Measurements from ENCODE around the gene HAO2. TPM values are rescaled to one million over a fixed set of nuclear protein-coding genes. Genes with fewer than 3 reads are reported as not detected.

HAO2 gene
- total RNA-seq, 1 donor from 2014 or later: not detected

GRCh38 chr1:119338004-119338403, 30.6 kb upstream of the HAO2 start:
- Mint-ChIP-seq H3K36me3 (ENCODE audit: low read depth, unreplicated experiment) (no peaks in the 10 kb centered on the region), H3K27me3 (ENCODE audit: low read depth, unreplicated experiment) (peaks cover 3% of the 10 kb centered on the region), H3K9me3 (ENCODE audit: unreplicated experiment) (no peaks in the 10 kb centered on the region), H3K4me1 (ENCODE audit: low read depth, unreplicated experiment) (no peaks in the 10 kb centered on the region), H3K27ac (ENCODE audit: unreplicated experiment) (no peak overlapping the region), H3K4me3 (ENCODE audit: unreplicated experiment) (no peak overlapping the region)
- no peaks in the 10 kb centered on the region for H3K4me1 ChIP-seq (ENCODE audit: insufficient read depth, low read length)
- H3K4me2 ChIP-seq (ENCODE audit: low read length): no peak overlapping the region
- no peak overlapping the region for H2AFZ ChIP-seq (ENCODE audit: low read depth, low read length)
- H3K27me3 ChIP-seq (ENCODE audit: insufficient read depth, low read length): no peaks in the 10 kb centered on the region
- H3K9ac ChIP-seq (ENCODE audit: low read length): no peak overlapping the region
- H3K9me3 ChIP-seq (ENCODE audit: insufficient read depth, low read depth, low read length): no peaks in the 10 kb centered on the region
- no peaks in the 10 kb centered on the region for H3K36me3 ChIP-seq (ENCODE audit: insufficient read depth, low read length)
- TF ChIP-seq EZH2 (IDR thresholded peaks at IDR 0.05; ENCODE audit: insufficient read depth, low read length): no peak
- no peak for TF ChIP-seq CTCF (IDR thresholded peaks at IDR 0.05; ENCODE audit: insufficient read depth, low read depth, low read length)
- H3K4me3 ChIP-seq (ENCODE audit: insufficient read depth, low read depth, low read length): no peak overlapping the region
- no peaks in the 10 kb centered on the region for H4K20me1 ChIP-seq (ENCODE audit: insufficient read depth, low read length)
- FAIRE-seq (no peak), DNase-seq (ENCODE audit: low read depth) (no peak)
- H3K79me2 ChIP-seq (ENCODE audit: insufficient read depth, low read length): no peaks in the 10 kb centered on the region
- H3K27ac ChIP-seq (ENCODE audit: low read depth, low read length): no peak overlapping the region

- Histone ChIP-seq H4K20me1 (ENCODE audit: insufficient read depth, low read length) (no peaks in the 10 kb centered on the region), H3K9ac (ENCODE audit: low read length) (no peak overlapping the region), H3K4me2 (ENCODE audit: low read length) (no peak overlapping the region), H3K27me3 (ENCODE audit: insufficient read depth, low read length) (no peaks in the 10 kb centered on the region), H3K4me3 (ENCODE audit: insufficient read depth, low read depth, low read length) (no peak overlapping the region), H3K27ac (ENCODE audit: low read depth, low read length) (no peak overlapping the region), H3K36me3 (ENCODE audit: insufficient read depth, low read length) (no peaks in the 10 kb centered on the region), H3K79me2 (ENCODE audit: insufficient read depth, low read length) (no peaks in the 10 kb centered on the region), H3K9me3 (ENCODE audit: insufficient read depth, low read depth, low read length) (no peaks in the 10 kb centered on the region), H2AFZ (ENCODE audit: low read depth, low read length) (no peak overlapping the region), H3K4me1 (ENCODE audit: insufficient read depth, low read length) (no peaks in the 10 kb centered on the region)
- no peak overlapping the region for H3K27ac Mint-ChIP-seq (ENCODE audit: unreplicated experiment)
- H3K9me3 Mint-ChIP-seq (ENCODE audit: unreplicated experiment): no peaks in the 10 kb centered on the region
- H3K36me3 Mint-ChIP-seq (ENCODE audit: low read depth, unreplicated experiment): no peaks in the 10 kb centered on the region
- H3K4me3 Mint-ChIP-seq (ENCODE audit: unreplicated experiment): no peak overlapping the region
- no peak for DNase-seq (ENCODE audit: low read depth)
- FAIRE-seq: no peak
- H3K27me3 Mint-ChIP-seq (ENCODE audit: low read depth, unreplicated experiment): peaks cover 3% of the 10 kb centered on the region
- no peaks in the 10 kb centered on the region for H3K4me1 Mint-ChIP-seq (ENCODE audit: low read depth, unreplicated experiment)
- TF ChIP-seq EZH2 (IDR thresholded peaks at IDR 0.05; ENCODE audit: insufficient read depth, low read length) (no peak), CTCF (IDR thresholded peaks at IDR 0.05; ENCODE audit: insufficient read depth, low read depth, low read length) (no peak)
Measured at GRCh38 chr1:119338757-119339156, 29.8 kb upstream of the HAO2 start.

DNA sequence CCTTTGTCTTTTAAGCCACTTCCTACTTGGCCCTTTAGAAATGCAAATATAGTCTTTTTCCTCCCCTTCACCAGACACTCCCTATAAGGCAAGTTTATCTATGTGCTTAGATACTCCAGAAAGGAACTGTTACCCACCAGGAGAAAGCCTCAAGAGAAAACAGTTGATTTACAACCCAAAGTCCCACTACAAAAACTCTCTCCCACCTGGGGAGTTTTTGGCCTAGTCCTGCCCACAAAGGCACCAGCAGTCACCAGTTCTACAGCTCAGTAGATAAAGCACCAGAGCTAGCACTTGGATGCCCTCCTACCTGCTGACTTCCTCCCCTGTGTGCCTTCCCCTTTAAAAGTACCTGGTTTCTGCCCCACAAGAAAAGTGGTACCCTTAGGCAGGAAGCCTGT, 27.7 kb upstream of the HAO2 start:
- Histone ChIP-seq H3K27me3 (ENCODE audit: insufficient read depth, low read length) (no peaks in the 10 kb centered on the region), H3K79me2 (ENCODE audit: insufficient read depth, low read length) (no peaks in the 10 kb centered on the region), H4K20me1 (ENCODE audit: insufficient read depth, low read length) (no peaks in the 10 kb centered on the region), H3K27ac (ENCODE audit: low read depth, low read length) (no peak overlapping the region), H3K9me3 (ENCODE audit: insufficient read depth, low read depth, low read length) (no peaks in the 10 kb centered on the region), H2AFZ (ENCODE audit: low read depth, low read length) (no peak overlapping the region), H3K4me3 (ENCODE audit: insufficient read depth, low read depth, low read length) (no peak overlapping the region), H3K4me2 (ENCODE audit: low read length) (no peak overlapping the region), H3K4me1 (ENCODE audit: insufficient read depth, low read length) (no peaks in the 10 kb centered on the region), H3K9ac (ENCODE audit: low read length) (no peak overlapping the region), H3K36me3 (ENCODE audit: insufficient read depth, low read length) (no peaks in the 10 kb centered on the region)
- H3K36me3 Mint-ChIP-seq (ENCODE audit: low read depth, unreplicated experiment): no peaks in the 10 kb centered on the region
- H3K27ac Mint-ChIP-seq (ENCODE audit: unreplicated experiment): no peak overlapping the region
- no peaks in the 10 kb centered on the region for H3K4me1 Mint-ChIP-seq (ENCODE audit: low read depth, unreplicated experiment)
- DNase-seq (ENCODE audit: low read depth): no peak
- no peak for TF ChIP-seq CTCF (IDR thresholded peaks at IDR 0.05; ENCODE audit: insufficient read depth, low read depth, low read length)
- TF ChIP-seq EZH2 (IDR thresholded peaks at IDR 0.05; ENCODE audit: insufficient read depth, low read length): no peak
- no peaks in the 10 kb centered on the region for H3K9me3 Mint-ChIP-seq (ENCODE audit: unreplicated experiment)
- FAIRE-seq: no peak
- no peak overlapping the region for H3K4me3 Mint-ChIP-seq (ENCODE audit: unreplicated experiment)
- H3K27me3 Mint-ChIP-seq (ENCODE audit: low read depth, unreplicated experiment): peaks cover 3% of the 10 kb centered on the region
